GOT3 (cell line): Measurements from ENCODE around the gene COL4A4.
"Not testable (repeated sequence)": the region's sequence is repeated elsewhere in the genome, so short reads cannot be mapped to it uniquely, and the experiment has no call there.

Experiments
- DNase-seq: peaks from one replicate; lab custom pipeline; 2025; ENCODE audit warnings: mixed read lengths; lab: John Stamatoyannopoulos, UW

The COL4A4 gene

GRCh38 chr2:227115761-227116160 lies 48.2 kb downstream of the COL4A4 start:
- DNase-seq: no peak

GRCh38 chr2:227106845-227107759 lies 56.9 kb downstream of the COL4A4 start:
- DNase-seq: peak; percentile 7

GRCh38 chr2:227103583-227103982 lies 60.4 kb downstream of the COL4A4 start:
- no peak for DNase-seq

GRCh38 chr2:227099340-227099739 lies 64.7 kb downstream of the COL4A4 start:
- no peak for DNase-seq

- DNase-seq: no peak
Measured at GRCh38 chr2:227098162-227098515, 65.9 kb downstream of the COL4A4 start.

- no peak for DNase-seq
Measured at GRCh38 chr2:227097495-227098161, 66.4 kb downstream of the COL4A4 start.

- no peak for DNase-seq
Measured at GRCh38 chr2:227095346-227095745, 68.7 kb downstream of the COL4A4 start.

GRCh38 chr2:227082286-227082685 lies 81.7 kb downstream of the COL4A4 start:
- no peak for DNase-seq

- DNase-seq: no peak
Measured at GRCh38 chr2:227079726-227080125, 84.3 kb downstream of the COL4A4 start.

GRCh38 chr2:227065065-227065464 lies 98.9 kb downstream of the COL4A4 start:
- DNase-seq: not testable (repeated sequence)

GRCh38 chr2:227058888-227059399 lies 105.1 kb downstream of the COL4A4 start:
- no peak for DNase-seq

- no peak for DNase-seq
Measured at GRCh38 chr2:227057743-227058447, 106.1 kb downstream of the COL4A4 start.

- no peak for DNase-seq
Measured at GRCh38 chr2:227057060-227057459, 106.9 kb downstream of the COL4A4 start.

- DNase-seq: no peak
Measured at GRCh38 chr2:227054006-227054405, 110.0 kb downstream of the COL4A4 start.

GRCh38 chr2:227052879-227053278 lies 111.1 kb downstream of the COL4A4 start:
- no peak for DNase-seq

GRCh38 chr2:227043981-227044380 lies 120.0 kb downstream of the COL4A4 start:
- DNase-seq: no peak

GRCh38 chr2:227038550-227039189 lies 125.3 kb downstream of the COL4A4 start:
- DNase-seq: no peak

GRCh38 chr2:227036527-227036926 lies 127.5 kb downstream of the COL4A4 start:
- DNase-seq: no peak

GRCh38 chr2:227035711-227036367 lies 128.2 kb downstream of the COL4A4 start:
- DNase-seq: no peak

GRCh38 chr2:227033471-227034148 lies 130.4 kb downstream of the COL4A4 start:
- no peak for DNase-seq

- no peak for DNase-seq
Measured at GRCh38 chr2:227031379-227031778, 132.6 kb downstream of the COL4A4 start.
